Erythroblast (primary cell): ENCODE data around the gene ATRIP.

Experiments
- DNase-seq, 2 experiments: peaks; one replicate each; lab custom pipeline; 2025; lab: John Stamatoyannopoulos, UW
- GATA1 ChIP-seq: IDR thresholded peaks from 2 replicates; pipeline ENCODE4 v1.6.1; 2011; ENCODE audit warnings: low read depth, mild to moderate bottlenecking, control low read depth, low read length, moderate library complexity
- POLR2A ChIP-seq: IDR thresholded peaks from 2 replicates; pipeline ENCODE4 v1.6.1; 2011; ENCODE audit warnings: mild to moderate bottlenecking, low read length

The ATRIP gene

GRCh38 chr3:48514431-48515227 is 68.1 kb downstream of the ATRIP start:
- TF ChIP-seq POLR2A (no peak), GATA1 (no peak)
- no peak for DNase-seq
